Neural cell (in vitro differentiated cells): ENCODE results near the gene VSNL1. TPM values are rescaled to one million over a fixed set of nuclear protein-coding genes. Genes with fewer than 3 reads are reported as not detected.

Experiments used
- H2AFZ ChIP-seq: fragments of 200-600, 300-800 bp; sonication (generic), shearing (Covaris generic); 2 replicates; pipeline ENCODE4 v1.6.0; 2014; ENCODE audit warnings: low read depth, mild to moderate bottlenecking, antibody characterized with exemption, low read length, moderate library complexity
- H3F3A ChIP-seq: fragments of 200-600 bp; shearing (Covaris generic); 2 replicates; pipeline ENCODE4 v1.6.1; 2016; ENCODE audit warnings: mild to moderate bottlenecking, moderate library complexity, mixed read lengths, antibody characterized with exemption, low read length; ENCODE audit not compliant: insufficient read depth, poor library complexity, severe bottlenecking
- H3K27ac ChIP-seq: fragments of 200-600, 300-800 bp; sonication (generic), shearing (Covaris generic); 2 replicates; pipeline ENCODE4 v1.5.1; 2014; ENCODE audit warnings: mild to moderate bottlenecking, low read length, moderate library complexity
- H3K27me3 ChIP-seq: fragments of 300-800, 200-600 bp; sonication (generic), shearing (Covaris generic); 2 replicates; pipeline ENCODE4 v1.6.0; 2014; ENCODE audit warnings: mild to moderate bottlenecking, low read depth, low read length, moderate library complexity; ENCODE audit not compliant: insufficient read depth
- H3K36me3 ChIP-seq: fragments of 300-800, 200-600 bp; sonication (generic), shearing (Covaris generic); 2 replicates; pipeline ENCODE4 v1.5.1; 2014; ENCODE audit warnings: mild to moderate bottlenecking, antibody characterized with exemption, low read length, moderate library complexity; ENCODE audit not compliant: insufficient read depth
- H3K4me2 ChIP-seq: fragments of 300-800, 200-600 bp; sonication (generic), shearing (Covaris generic); 2 replicates; pipeline ENCODE4 v1.6.0; 2014; ENCODE audit warnings: mild to moderate bottlenecking, low read length
- H3K4me3 ChIP-seq: fragments of 300-800, 200-600 bp; sonication (generic), shearing (Covaris generic); 2 replicates; pipeline ENCODE4 v1.5.1; 2014; ENCODE audit warnings: mild to moderate bottlenecking, low read length, moderate library complexity
- H3K79me2 ChIP-seq: fragments of 200-600 bp; shearing (Covaris generic); replicated peaks from 2 replicates; pipeline ENCODE4 v1.6.0; 2014; ENCODE audit warnings: mild to moderate bottlenecking, low read length, moderate library complexity; ENCODE audit not compliant: insufficient read depth
- H3K9ac ChIP-seq: fragments of 300-800, 200-600 bp; sonication (generic), shearing (Covaris generic); 2 replicates; pipeline ENCODE4 v1.6.1; 2016; ENCODE audit warnings: mild to moderate bottlenecking, low read length, mixed read lengths
- H3K9me2 ChIP-seq: fragments of 200-600 bp; shearing (Covaris generic); 2 replicates; pipeline ENCODE4 v1.6.1; 2016; ENCODE audit warnings: mild to moderate bottlenecking, low read length, mixed read lengths; ENCODE audit not compliant: insufficient read depth
- H3K9me3 ChIP-seq: fragments of 200-600, 300-800 bp; sonication (generic), shearing (Covaris generic); 2 replicates; pipeline ENCODE4 v1.6.1; 2016; ENCODE audit warnings: mild to moderate bottlenecking, mixed run types, low read length, moderate library complexity, mixed read lengths
- H4K20me1 ChIP-seq: fragments of 200-600 bp; shearing (Covaris generic); 2 replicates; pipeline ENCODE4 v1.6.1; 2016; ENCODE audit warnings: mild to moderate bottlenecking, mixed run types; ENCODE audit not compliant: insufficient read depth
- EP300 ChIP-seq: fragments of 450-650 bp; conservative IDR thresholded peaks from 2 replicates; pipeline ENCODE4 v1.6.1; 2014; ENCODE audit warnings: antibody characterized with exemption, mild to moderate bottlenecking, moderate library complexity; ENCODE audit not compliant: poor library complexity, severe bottlenecking
- EZH2 ChIP-seq: fragments of 200-600, 300-800 bp; shearing (Covaris generic), sonication (generic); IDR thresholded peaks from 2 replicates; pipeline ENCODE4 v1.6.1; 2014; ENCODE audit warnings: antibody characterized with exemption, low read length, borderline replicate concordance, mild to moderate bottlenecking; ENCODE audit not compliant: insufficient read depth, poor library complexity, severe bottlenecking
- MXI1 ChIP-seq: fragments of 450-650 bp; conservative IDR thresholded peaks from 2 replicates; pipeline ENCODE4 v1.6.1; 2014; ENCODE audit warnings: antibody characterized with exemption, mild to moderate bottlenecking; ENCODE audit not compliant: poor library complexity, severe bottlenecking
- POLR2AphosphoS5 ChIP-seq: IDR thresholded peaks from 2 replicates; pipeline ENCODE4 v1.6.1; 2012
- RAD21 ChIP-seq: fragments of 450-650 bp; conservative IDR thresholded peaks from 2 replicates; pipeline ENCODE4 v1.6.1; 2014; ENCODE audit warnings: antibody characterized with exemption, mild to moderate bottlenecking, moderate library complexity
- SMC3 ChIP-seq: fragments of 450-650 bp; conservative IDR thresholded peaks from 2 replicates; pipeline ENCODE4 v1.6.1; 2014; ENCODE audit warnings: antibody characterized with exemption, mild to moderate bottlenecking, moderate library complexity; ENCODE audit not compliant: poor library complexity
- TAF1 ChIP-seq: IDR thresholded peaks from 2 replicates; pipeline ENCODE4 v1.6.1; 2012; ENCODE audit warnings: low read depth
- polyA plus RNA-seq: library from polyadenylated mRNA; depleted of rRNA; stranded (reverse); fragments of >200 nt; gene quantifications from 2 replicates; pipeline ENCODE4 v1.2.3, GENCODE V29; 2014
- TF ChIP-seq, protein P1 (sequence below): IDR thresholded peaks from 2 replicates; pipeline ENCODE4 v1.6.1; 2012; ENCODE audit warnings: borderline replicate concordance
- TF ChIP-seq, protein P2 (sequence below): fragments of 450-650 bp; IDR thresholded peaks from 2 replicates; pipeline ENCODE4 v1.5.1; 2014; ENCODE audit warnings: antibody characterized with exemption, mild to moderate bottlenecking, moderate library complexity; ENCODE audit not compliant: poor library complexity, severe bottlenecking

The VSNL1 gene
- polyA plus RNA-seq, 1 donor from 2014 or later = 69.7 TPM

- no peaks in the 10 kb centered on the region for H4K20me1 ChIP-seq
- H3K36me3 ChIP-seq = no peaks in the 10 kb centered on the region
- H3K9ac ChIP-seq = no peak overlapping the region
- no peaks in the 10 kb centered on the region for H3K79me2 ChIP-seq
- no peaks in the 10 kb centered on the region for H3K9me2 ChIP-seq
- no peak overlapping the region for H3K27ac ChIP-seq
- H3K9me3 ChIP-seq = no peaks in the 10 kb centered on the region
- H3K4me2 ChIP-seq = no peak overlapping the region
- TF ChIP-seq RAD21 (no peak), EZH2 (no peak), TAF1 (no peak), POLR2AphosphoS5 (no peak), MXI1 (no peak), SMC3 (no peak), EP300 (no peak)
- TF ChIP-seq, protein P1, sequence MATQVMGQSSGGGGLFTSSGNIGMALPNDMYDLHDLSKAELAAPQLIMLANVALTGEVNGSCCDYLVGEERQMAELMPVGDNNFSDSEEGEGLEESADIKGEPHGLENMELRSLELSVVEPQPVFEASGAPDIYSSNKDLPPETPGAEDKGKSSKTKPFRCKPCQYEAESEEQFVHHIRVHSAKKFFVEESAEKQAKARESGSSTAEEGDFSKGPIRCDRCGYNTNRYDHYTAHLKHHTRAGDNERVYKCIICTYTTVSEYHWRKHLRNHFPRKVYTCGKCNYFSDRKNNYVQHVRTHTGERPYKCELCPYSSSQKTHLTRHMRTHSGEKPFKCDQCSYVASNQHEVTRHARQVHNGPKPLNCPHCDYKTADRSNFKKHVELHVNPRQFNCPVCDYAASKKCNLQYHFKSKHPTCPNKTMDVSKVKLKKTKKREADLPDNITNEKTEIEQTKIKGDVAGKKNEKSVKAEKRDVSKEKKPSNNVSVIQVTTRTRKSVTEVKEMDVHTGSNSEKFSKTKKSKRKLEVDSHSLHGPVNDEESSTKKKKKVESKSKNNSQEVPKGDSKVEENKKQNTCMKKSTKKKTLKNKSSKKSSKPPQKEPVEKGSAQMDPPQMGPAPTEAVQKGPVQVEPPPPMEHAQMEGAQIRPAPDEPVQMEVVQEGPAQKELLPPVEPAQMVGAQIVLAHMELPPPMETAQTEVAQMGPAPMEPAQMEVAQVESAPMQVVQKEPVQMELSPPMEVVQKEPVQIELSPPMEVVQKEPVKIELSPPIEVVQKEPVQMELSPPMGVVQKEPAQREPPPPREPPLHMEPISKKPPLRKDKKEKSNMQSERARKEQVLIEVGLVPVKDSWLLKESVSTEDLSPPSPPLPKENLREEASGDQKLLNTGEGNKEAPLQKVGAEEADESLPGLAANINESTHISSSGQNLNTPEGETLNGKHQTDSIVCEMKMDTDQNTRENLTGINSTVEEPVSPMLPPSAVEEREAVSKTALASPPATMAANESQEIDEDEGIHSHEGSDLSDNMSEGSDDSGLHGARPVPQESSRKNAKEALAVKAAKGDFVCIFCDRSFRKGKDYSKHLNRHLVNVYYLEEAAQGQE = no peak
- TF ChIP-seq, protein P2, sequence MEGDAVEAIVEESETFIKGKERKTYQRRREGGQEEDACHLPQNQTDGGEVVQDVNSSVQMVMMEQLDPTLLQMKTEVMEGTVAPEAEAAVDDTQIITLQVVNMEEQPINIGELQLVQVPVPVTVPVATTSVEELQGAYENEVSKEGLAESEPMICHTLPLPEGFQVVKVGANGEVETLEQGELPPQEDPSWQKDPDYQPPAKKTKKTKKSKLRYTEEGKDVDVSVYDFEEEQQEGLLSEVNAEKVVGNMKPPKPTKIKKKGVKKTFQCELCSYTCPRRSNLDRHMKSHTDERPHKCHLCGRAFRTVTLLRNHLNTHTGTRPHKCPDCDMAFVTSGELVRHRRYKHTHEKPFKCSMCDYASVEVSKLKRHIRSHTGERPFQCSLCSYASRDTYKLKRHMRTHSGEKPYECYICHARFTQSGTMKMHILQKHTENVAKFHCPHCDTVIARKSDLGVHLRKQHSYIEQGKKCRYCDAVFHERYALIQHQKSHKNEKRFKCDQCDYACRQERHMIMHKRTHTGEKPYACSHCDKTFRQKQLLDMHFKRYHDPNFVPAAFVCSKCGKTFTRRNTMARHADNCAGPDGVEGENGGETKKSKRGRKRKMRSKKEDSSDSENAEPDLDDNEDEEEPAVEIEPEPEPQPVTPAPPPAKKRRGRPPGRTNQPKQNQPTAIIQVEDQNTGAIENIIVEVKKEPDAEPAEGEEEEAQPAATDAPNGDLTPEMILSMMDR = no peak
- no peak overlapping the region for H3K4me3 ChIP-seq
- no peaks in the 10 kb centered on the region for H3F3A ChIP-seq
- H3K27me3 ChIP-seq = no peaks in the 10 kb centered on the region
- no peak overlapping the region for H2AFZ ChIP-seq
Measured at GRCh38 chr2:17520761-17521160, 19.7 kb upstream of the VSNL1 start.

- Histone ChIP-seq H3K4me3 (no peak overlapping the region), H3K27ac (no peak overlapping the region), H3K9me2 (no peaks in the 10 kb centered on the region), H3K36me3 (no peaks in the 10 kb centered on the region), H3K9me3 (no peaks in the 10 kb centered on the region), H3K79me2 (no peaks in the 10 kb centered on the region), H3K9ac (no peak overlapping the region), H3F3A (no peaks in the 10 kb centered on the region), H4K20me1 (no peaks in the 10 kb centered on the region), H2AFZ (no peak overlapping the region), H3K27me3 (no peaks in the 10 kb centered on the region), H3K4me2 (no peak overlapping the region)
- TF ChIP-seq, protein P1 = no peak
- TF ChIP-seq, protein P2 = no peak
- TF ChIP-seq POLR2AphosphoS5 = no peak
- TF ChIP-seq MXI1 = no peak
- no peak for TF ChIP-seq SMC3
- TF ChIP-seq EZH2 = no peak
- TF ChIP-seq RAD21 = no peak
- no peak for TF ChIP-seq TAF1
- no peak for TF ChIP-seq EP300
Measured at GRCh38 chr2:17521621-17522020, 18.9 kb upstream of the VSNL1 start.
